Right lobe of liver (tissue), 6 donors: Measurements from ENCODE around the gene MARK2. TPM values are rescaled to one million over a fixed set of nuclear protein-coding genes. Genes with fewer than 3 reads are reported as not detected.

Source experiments
- ATAC-seq, 4 donors: fragments of 200-7000 bp; cut with Tn5 transposase; one replicate each; pipeline ENCODE4 v1.9.1; 2020; ENCODE audit warnings: mild to moderate bottlenecking in 4 of 4, moderate library complexity in 4 of 4
- DNase-seq, 3 donors: peaks; one replicate each; pipeline ENCODE4 v3.0.0-alpha.2; 2020
- H3K27ac ChIP-seq, 3 donors: fragments of 200-600 bp; one replicate each; pipeline ENCODE4 v1.8.0; 2022
- H3K27me3 ChIP-seq, 2 donors: fragments of 200-600 bp; one replicate each; pipeline ENCODE4 v1.8.0; 2022
- H3K36me3 ChIP-seq, 4 donors: fragments of 200-600 bp; sonication (generic) in 1 of 4; one replicate each; pipeline versions ENCODE4 v1.5.1 to v1.8.0; 2017 to 2022; ENCODE audit warnings: control low read depth in 1 of 4
- H3K4me1 ChIP-seq, 4 donors: fragments of 200-600 bp; sonication (generic) in 1 of 4; one replicate each; pipeline versions ENCODE4 v1.5.1 to v1.8.0; 2017 to 2022; ENCODE audit warnings: control low read depth in 1 of 4
- H3K4me3 ChIP-seq, 3 donors: fragments of 200-600 bp; one replicate each; pipeline ENCODE4 v1.8.0; 2022
- H3K9me3 ChIP-seq, 4 donors: fragments of 200-600 bp; sonication (generic) in 1 of 4; one replicate each; pipeline versions ENCODE4 v1.5.1 to v1.8.0; 2017 to 2022; ENCODE audit warnings: control low read depth in 1 of 4
- POLR2A ChIP-seq: fragments of 450-650 bp; IDR thresholded peaks from one replicate; pipeline ENCODE4 v1.6.1; 2017; ENCODE audit warnings: antibody characterized with exemption, mild to moderate bottlenecking
- WGBS: methylation state at CpG from one replicate; pipeline ENCODE4 v1.1.6; 2018; ENCODE audit warnings: low coverage, low lambda C conversion rate; ENCODE audit not compliant: insufficient coverage; ENCODE audit errors: missing lambda C conversion rate; 5-methylcytosine and 5-hydroxymethylcytosine counted together
- intact Hi-C, 2 donors: fragments of 100-400 bp; cut with DNase I; formaldehyde crosslinking; loops; one replicate each; pipeline versions ENCODE4 v1.11.2 to v1.14.1; 2022
- total RNA-seq, 6 experiments: library from RNA; depleted of rRNA in 2 of 6; stranded (reverse); fragments of >200 nt in 2 of 6; fragmentation: NEBNext Ultra II Directional in 3 of 6; extraction: Animal tissue kit (Norgen Biotek cat#: 25700) in 3 of 6; gene quantifications; one replicate each; pipeline versions ENCODE4 v1.1.0 to v1.2.4, GENCODE V29; 2016 to 2023
- TF ChIP-seq, protein P1 (sequence below), 4 donors: fragments of 200-600 bp in 3 of 4; fragments of 450-650 bp in 1 of 4; IDR thresholded peaks; one replicate each; pipeline versions ENCODE4 v1.5.1 to v1.8.0; 2016 to 2022; ENCODE audit warnings: antibody characterized with exemption in 4 of 4, mild to moderate bottlenecking in 2 of 4
- donor health status: DM: no; HTN: yes; CAD: no.
- donor health status: DM: no; HTN: no; CAD: no.
- donor health status: DM: no; HTN: no; CAD: no.
- donor health status: DM: no; HTN: yes; CAD: no.
- donor health status: DM: no; HTN: yes; CAD: no.

The MARK2 gene
- total RNA-seq, 6 experiments from 2014 or later = 10.6 to 14.8 (median 12.2) TPM

DNA sequence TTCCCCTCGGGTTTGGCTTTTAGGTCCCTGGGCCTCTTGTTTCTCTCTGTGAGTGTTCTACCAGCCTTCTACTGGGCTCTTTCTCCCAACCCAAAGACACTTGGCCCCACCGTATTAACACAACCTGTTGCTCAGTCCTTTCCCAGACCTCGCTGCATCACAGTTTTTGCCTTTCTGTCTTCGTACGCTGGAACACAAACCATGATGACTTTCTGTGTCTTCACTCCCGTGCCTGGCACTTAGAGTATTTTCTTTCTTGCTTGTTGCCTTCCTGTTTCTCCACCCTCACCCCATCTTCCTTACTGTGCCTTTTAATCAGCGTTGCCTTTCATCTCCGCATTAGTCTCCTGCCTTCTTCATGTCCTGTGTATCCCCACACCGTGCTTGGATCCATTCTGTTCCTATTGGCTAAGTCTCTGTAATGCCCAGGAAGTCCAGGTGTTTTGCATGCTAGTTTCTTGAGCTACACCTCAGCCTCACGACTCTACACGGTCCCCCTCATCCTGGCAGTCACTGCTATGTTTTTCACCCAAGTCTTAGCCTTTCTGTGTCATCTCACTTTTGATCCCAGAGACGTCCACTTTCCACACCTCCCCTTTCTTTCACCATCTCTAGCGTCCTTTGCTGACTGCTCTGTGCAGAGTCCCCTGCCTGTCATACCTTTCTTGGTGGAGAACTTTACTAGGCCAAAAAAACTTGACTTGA is 1.6 kb downstream of the MARK2 start:
- Histone ChIP-seq H3K4me3 (peak overlapping the region; percentile 69 to 96 (median 78)), H3K4me1 (peaks cover 0 to 43% (median 5%) of the 10 kb centered on the region in 4 donors), H3K36me3 (no peaks in the 10 kb centered on the region), H3K27me3 (no peaks in the 10 kb centered on the region), H3K9me3 (no peaks in the 10 kb centered on the region), H3K27ac (peak overlapping the region; percentile 75 to 89 (median 82))
- ATAC-seq (no peak), DNase-seq (no peak)
- intact Hi-C loops = no loop called here
- TF ChIP-seq, protein P1, sequence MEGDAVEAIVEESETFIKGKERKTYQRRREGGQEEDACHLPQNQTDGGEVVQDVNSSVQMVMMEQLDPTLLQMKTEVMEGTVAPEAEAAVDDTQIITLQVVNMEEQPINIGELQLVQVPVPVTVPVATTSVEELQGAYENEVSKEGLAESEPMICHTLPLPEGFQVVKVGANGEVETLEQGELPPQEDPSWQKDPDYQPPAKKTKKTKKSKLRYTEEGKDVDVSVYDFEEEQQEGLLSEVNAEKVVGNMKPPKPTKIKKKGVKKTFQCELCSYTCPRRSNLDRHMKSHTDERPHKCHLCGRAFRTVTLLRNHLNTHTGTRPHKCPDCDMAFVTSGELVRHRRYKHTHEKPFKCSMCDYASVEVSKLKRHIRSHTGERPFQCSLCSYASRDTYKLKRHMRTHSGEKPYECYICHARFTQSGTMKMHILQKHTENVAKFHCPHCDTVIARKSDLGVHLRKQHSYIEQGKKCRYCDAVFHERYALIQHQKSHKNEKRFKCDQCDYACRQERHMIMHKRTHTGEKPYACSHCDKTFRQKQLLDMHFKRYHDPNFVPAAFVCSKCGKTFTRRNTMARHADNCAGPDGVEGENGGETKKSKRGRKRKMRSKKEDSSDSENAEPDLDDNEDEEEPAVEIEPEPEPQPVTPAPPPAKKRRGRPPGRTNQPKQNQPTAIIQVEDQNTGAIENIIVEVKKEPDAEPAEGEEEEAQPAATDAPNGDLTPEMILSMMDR (IDR thresholded peaks at IDR 0.05) = no peak
- no peak for TF ChIP-seq POLR2A
- WGBS = 9% methylated on average over 13 of the region's 13 CpGs

DNA sequence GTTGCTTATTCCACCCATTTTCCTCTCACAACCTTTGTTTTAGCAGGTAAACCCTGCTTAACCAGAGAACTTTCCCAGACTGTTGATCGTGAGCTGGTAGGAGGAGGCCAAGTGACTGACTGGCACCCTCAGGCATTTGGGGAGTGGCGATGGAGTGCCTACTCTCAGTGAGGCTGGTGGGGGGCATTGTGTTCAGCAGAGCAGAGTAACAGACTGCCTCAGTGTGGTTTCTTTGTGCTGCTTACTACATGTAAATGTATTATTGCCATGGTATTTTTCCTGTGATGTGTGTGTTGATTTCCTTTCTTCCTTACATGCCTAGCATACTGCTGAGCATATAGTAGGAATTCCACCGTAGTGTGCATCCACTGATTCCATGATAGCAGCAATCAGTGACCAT is 2.6 kb downstream of the MARK2 start:
- intact Hi-C loops = no loop called here
- Histone ChIP-seq H3K27ac (no peak overlapping the region), H3K9me3 (no peaks in the 10 kb centered on the region), H3K4me3 (no peak overlapping the region), H3K27me3 (no peaks in the 10 kb centered on the region), H3K36me3 (no peaks in the 10 kb centered on the region), H3K4me1 (peaks cover 0 to 50% (median 5%) of the 10 kb centered on the region in 4 donors)
- DNase-seq (no peak), ATAC-seq (no peak)
- TF ChIP-seq, protein P1 (IDR thresholded peaks at IDR 0.05) = no peak
- TF ChIP-seq POLR2A = no peak
- WGBS = 59% methylated on average over 3 of the region's 3 CpGs

DNA sequence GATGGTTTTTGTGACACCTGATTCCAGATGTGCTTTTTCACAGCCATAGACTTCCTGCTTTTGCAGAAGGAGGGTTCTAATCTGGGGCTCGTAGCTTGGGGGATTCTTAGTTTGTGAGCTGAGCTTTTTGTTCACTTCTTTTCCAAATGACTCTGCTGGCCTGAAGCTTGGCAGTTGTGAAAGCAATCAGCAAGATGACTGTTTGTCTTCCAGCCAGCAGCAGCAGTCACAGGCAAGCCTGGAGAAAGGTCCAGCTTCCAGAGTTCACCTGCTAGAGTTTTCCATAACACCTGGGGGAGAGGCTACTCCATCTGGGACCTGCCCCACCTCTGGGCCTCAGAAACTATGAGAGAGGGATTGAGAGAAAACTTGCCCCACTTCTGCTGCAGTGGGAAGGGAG is 4.1 kb downstream of the MARK2 start:
- DNase-seq (peak in 1 of 3 donors; percentile 73), ATAC-seq (no peak)
- Histone ChIP-seq H3K27ac (peak overlapping the region in 1 of 3 donors; percentile 32), H3K4me1 (peaks cover 0 to 43% (median 2%) of the 10 kb centered on the region in 4 donors), H3K36me3 (no peaks in the 10 kb centered on the region), H3K9me3 (no peaks in the 10 kb centered on the region), H3K27me3 (no peaks in the 10 kb centered on the region), H3K4me3 (no peak overlapping the region)
- intact Hi-C loops = no loop called here
- WGBS = 10% methylated on average over 1 of the region's 1 CpG
- TF ChIP-seq POLR2A = no peak
- TF ChIP-seq, protein P1 (IDR thresholded peaks at IDR 0.05) = no peak

DNA sequence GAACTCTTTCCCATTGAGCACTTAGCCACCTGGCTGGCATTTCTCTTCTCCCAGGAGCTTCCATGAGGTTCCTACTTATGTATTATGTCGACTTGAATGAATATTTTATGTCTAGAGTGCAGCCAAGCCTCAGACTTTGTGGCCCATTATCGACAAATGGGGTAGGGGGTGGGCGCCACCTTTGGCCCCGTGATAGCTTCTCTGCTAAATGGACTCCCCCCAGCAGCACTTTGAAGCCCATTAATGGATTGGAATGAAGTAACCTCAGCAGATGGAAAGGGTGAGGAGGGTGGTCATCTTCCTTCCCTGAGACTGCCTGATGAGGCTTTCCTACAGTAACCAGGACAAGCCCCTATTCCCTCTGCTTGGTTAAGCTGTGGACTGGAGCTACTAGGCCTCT is 5.9 kb downstream of the MARK2 start:
- DNase-seq (no peak), ATAC-seq (no peak)
- Histone ChIP-seq H3K36me3 (no peaks in the 10 kb centered on the region), H3K4me3 (no peak overlapping the region), H3K4me1 (peaks cover 0 to 40% (median 0%) of the 10 kb centered on the region in 4 donors), H3K27me3 (no peaks in the 10 kb centered on the region), H3K27ac (no peak overlapping the region), H3K9me3 (no peaks in the 10 kb centered on the region)
- no peak for TF ChIP-seq POLR2A
- TF ChIP-seq, protein P1 (IDR thresholded peaks at IDR 0.05) = no peak
- intact Hi-C loops = no loop called here
- WGBS = 96% methylated on average over 4 of the region's 4 CpGs
